Heart right ventricle (tissue), 16 donors: ENCODE data around the gene NLRC5. TPM values are rescaled to one million over a fixed set of nuclear protein-coding genes. Genes with fewer than 3 reads are reported as not detected.
A peak's percentile ranks its signal among the peaks of the same experiment; 100 is the strongest.

Experiments used
- ATAC-seq, 8 donors: fragments of 200-7000 bp; cut with Tn5 transposase; one replicate each; pipeline ENCODE4 v1.9.1; 2020; ENCODE audit warnings: mild to moderate bottlenecking in 8 of 8, moderate library complexity in 8 of 8, moderate number of reproducible peaks in 1 of 8
- DNase-seq, 2 donors: peaks; one replicate each; pipeline ENCODE4 v3.0.0-alpha.2; 2020
- H3K27ac ChIP-seq, 10 donors: fragments of 200-600 bp; sonication (generic) in 2 of 10; one replicate each; pipeline versions ENCODE4 v1.5.0 to v1.8.0; 2020 to 2022; ENCODE audit warnings: mild to moderate bottlenecking in 3 of 10
- H3K27me3 ChIP-seq, 7 donors: fragments of 200-600 bp; one replicate each; pipeline ENCODE4 v1.8.0; 2021 to 2022; ENCODE audit warnings: mild to moderate bottlenecking in 2 of 7
- H3K36me3 ChIP-seq, 9 donors: fragments of 200-600 bp; sonication (generic) in 1 of 9; one replicate each; pipeline versions ENCODE4 v1.5.0 to v1.8.0; 2020 to 2022; ENCODE audit warnings: mild to moderate bottlenecking in 2 of 9
- H3K4me1 ChIP-seq, 9 donors: fragments of 200-600 bp; sonication (generic) in 1 of 9; one replicate each; pipeline versions ENCODE4 v1.5.0 to v1.8.0; 2020 to 2022; ENCODE audit warnings: mild to moderate bottlenecking in 4 of 9
- H3K4me3 ChIP-seq, 10 donors: fragments of 200-600 bp; sonication (generic) in 2 of 10; one replicate each; pipeline versions ENCODE4 v1.5.0 to v1.8.0; 2020 to 2022; ENCODE audit warnings: mild to moderate bottlenecking in 7 of 10, moderate library complexity in 2 of 10
- H3K9me3 ChIP-seq, 11 donors: fragments of 200-600 bp in 10 of 11; sonication (generic) in 2 of 11; one replicate each; pipeline versions ENCODE4 v1.5.0 to v1.8.0; 2013 to 2022; ENCODE audit warnings: mild to moderate bottlenecking in 2 of 11, control low read depth in 1 of 11, moderate library complexity in 1 of 11
- WGBS, 2 donors: extraction: QIAGEN DNeasy Blood & Tissue Kit; methylation state at CpG; one replicate each; pipeline ENCODE4 v1.1.7; 2013; ENCODE audit warnings: inconsistent platforms in 1 of 2; 5-methylcytosine and 5-hydroxymethylcytosine counted together
- intact Hi-C, 10 donors: fragments of 100-400 bp; cut with DNase I; formaldehyde crosslinking; loops; one replicate each; pipeline versions ENCODE4 v1.11.1 to v1.14.2; 2022
- polyA plus RNA-seq, 2 donors: library from polyadenylated mRNA; stranded (reverse); fragments of 200-250 nt; gene quantifications; one replicate each; pipeline ENCODE4 v1.2.3, GENCODE V29; 2013
- total RNA-seq, 10 donors: library from RNA; stranded (reverse); fragmentation: NEBNext Ultra II Directional in 3 of 10; extraction: Animal tissue kit (Norgen Biotek cat#: 25700) in 3 of 10; gene quantifications; one replicate each; pipeline versions ENCODE4 v1.2.1 to v1.2.4, GENCODE V29; 2021 to 2023
- TF ChIP-seq, protein P1 (sequence below), 9 donors: fragments of 200-600 bp; sonication (generic) in 2 of 9; IDR thresholded peaks; one replicate each; pipeline versions ENCODE4 v1.5.0 to v1.8.0; 2021 to 2022; ENCODE audit warnings: antibody characterized with exemption in 9 of 9, mild to moderate bottlenecking in 5 of 9, moderate library complexity in 1 of 9
- donor health status: Arrhythmogenic right ventricular cardiomyopathy.
- donor health status: ischemic (EF 13 %, LVEDD 7.1; RV severe dilation, severe dysfunction).
- donor health status: healthy with polysubstance abuse.
- donor health status: DM: no; HTN: yes; CAD: no.
- donor health status: DM: no; HTN: no; CAD: no.
- donor health status: ischemic (EF 25% LVEDD 6.9; RV normal size, moderate dysfunction).
- donor health status: ischemic (EF 25% LVEDD 5.7; RV mildly dilated, moderate dysfunction).
- donor health status: healthy.
- donor health status: DM: yes; HTN: yes; CAD: no.
- donor health status: Ischemic cardiomyopathy.
- donor health status: ischemic (EF 35%, LVEDD 5.7; RV mildly dilated, moderate dysfunction).
- donor health status: nonischemic (EF 11% LVEDD 7.7; RV severe dilation, severe dysfunction).
- donor health status: DM: yes; HTN: yes; CAD: no.
- donor health status: PGD.
- donor health status: ischemic (EF 29% LVEDD 5.4; RV normal size, mild dysfunction).
- donor health status: nonischemic (EF 23%, LVEDD 6.1; RV moderate dilation, normal function).

The NLRC5 gene
- total and polyA plus RNA-seq, 12 donors = 6.2 to 49.6 (median 13.5) TPM

GRCh38 chr16:57038166-57038565, 48.8 kb downstream of the NLRC5 start:
- no peaks in the 10 kb centered on the region for H3K9me3 ChIP-seq
- H3K4me1 ChIP-seq = peaks cover 0 to 74% (median 14%) of the 10 kb centered on the region in 9 donors
- H3K27me3 ChIP-seq = no peaks in the 10 kb centered on the region
- ATAC-seq (no peak), DNase-seq (no peak)
- peaks cover 0 to 97% (median 8%) of the 10 kb centered on the region in 9 donors for H3K36me3 ChIP-seq
- H3K27ac ChIP-seq = peak overlapping the region in 1 of 10 donors; percentile 86
- WGBS, 2 donors = 95% methylated on average over 2 of the region's 2 CpGs
- TF ChIP-seq, protein P1, sequence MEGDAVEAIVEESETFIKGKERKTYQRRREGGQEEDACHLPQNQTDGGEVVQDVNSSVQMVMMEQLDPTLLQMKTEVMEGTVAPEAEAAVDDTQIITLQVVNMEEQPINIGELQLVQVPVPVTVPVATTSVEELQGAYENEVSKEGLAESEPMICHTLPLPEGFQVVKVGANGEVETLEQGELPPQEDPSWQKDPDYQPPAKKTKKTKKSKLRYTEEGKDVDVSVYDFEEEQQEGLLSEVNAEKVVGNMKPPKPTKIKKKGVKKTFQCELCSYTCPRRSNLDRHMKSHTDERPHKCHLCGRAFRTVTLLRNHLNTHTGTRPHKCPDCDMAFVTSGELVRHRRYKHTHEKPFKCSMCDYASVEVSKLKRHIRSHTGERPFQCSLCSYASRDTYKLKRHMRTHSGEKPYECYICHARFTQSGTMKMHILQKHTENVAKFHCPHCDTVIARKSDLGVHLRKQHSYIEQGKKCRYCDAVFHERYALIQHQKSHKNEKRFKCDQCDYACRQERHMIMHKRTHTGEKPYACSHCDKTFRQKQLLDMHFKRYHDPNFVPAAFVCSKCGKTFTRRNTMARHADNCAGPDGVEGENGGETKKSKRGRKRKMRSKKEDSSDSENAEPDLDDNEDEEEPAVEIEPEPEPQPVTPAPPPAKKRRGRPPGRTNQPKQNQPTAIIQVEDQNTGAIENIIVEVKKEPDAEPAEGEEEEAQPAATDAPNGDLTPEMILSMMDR (IDR thresholded peaks at IDR 0.05) = no peak
- intact Hi-C loops = loop anchor here in 2 of 10 donors (10.0 kb wide), 1 partner anchor 173 kb away; the partner anchor contains the start of gene SLC12A3 (in 2 of the 2)
- no peak overlapping the region for H3K4me3 ChIP-seq

DNA sequence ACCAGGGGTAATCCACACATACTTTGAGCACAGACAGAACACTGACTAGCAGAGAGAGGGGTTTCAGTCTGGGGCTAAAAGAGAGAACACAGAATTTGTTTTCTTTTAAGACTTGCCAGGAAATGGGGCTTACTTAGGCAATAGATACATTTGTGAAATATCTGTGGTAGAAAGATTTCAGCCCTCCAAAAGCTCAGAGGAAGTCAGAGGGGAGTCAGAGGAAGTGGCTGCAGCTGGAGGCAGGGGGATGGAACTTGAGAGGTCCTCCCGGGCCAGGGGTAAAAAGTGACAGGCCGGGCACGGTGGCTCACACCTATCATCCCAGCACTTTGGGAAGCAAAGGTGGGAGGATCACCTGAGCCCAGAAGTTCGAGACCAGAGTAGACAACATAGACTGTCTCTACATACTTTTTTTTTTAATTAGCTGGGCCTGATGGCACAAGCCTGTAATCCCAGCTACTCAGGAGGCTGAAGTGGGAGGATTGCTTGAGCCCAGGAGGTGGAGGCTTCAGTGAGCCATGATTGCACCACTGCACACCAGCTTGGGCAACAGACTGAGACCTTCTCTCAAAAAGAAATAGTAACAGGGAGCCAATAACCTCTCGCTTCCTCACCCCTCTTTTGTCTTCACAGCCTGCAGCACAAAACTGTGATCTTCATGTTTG, 49.9 kb downstream of the NLRC5 start:
- DNase-seq (no peak), ATAC-seq (peak in 2 of 8 donors; percentile 18 to 30)

GRCh38 chr16:57041182-57042156, 52.1 kb downstream of the NLRC5 start:
- TF ChIP-seq, protein P1 (IDR thresholded peaks at IDR 0.05) = no peak
- H3K9me3 ChIP-seq = no peaks in the 10 kb centered on the region
- H3K4me3 ChIP-seq = peak overlapping the region in 1 of 10 donors; percentile 30
- peak overlapping the region in 5 of 10 donors; percentile 10 to 86 (median 11) for H3K27ac ChIP-seq
- 81% methylated on average over 12 of the region's 12 CpGs for WGBS, 2 donors
- DNase-seq (no peak), ATAC-seq (no peak)
- peaks cover 0 to 99% (median 5%) of the 10 kb centered on the region in 9 donors for H3K36me3 ChIP-seq
- peaks cover 0 to 88% (median 15%) of the 10 kb centered on the region in 9 donors for H3K4me1 ChIP-seq
- intact Hi-C loops = loop anchor here in 8 of 10 donors (2.0 to 10.0 kb wide), 8 partner anchors 44 to 177 kb away; partner anchors contain the start of genes CETP (in 3 of the 8) and SLC12A3 (in 3 of the 8)
- no peaks in the 10 kb centered on the region for H3K27me3 ChIP-seq

More for the DNA sequence above, 49.9 kb downstream of the NLRC5 start:
- WGBS, 2 donors = 55 to 58% methylated on average over 5 of the region's 5 CpGs
- intact Hi-C loops = loop anchor here in 2 of 10 donors (10.0 kb wide), 1 partner anchor 174 kb away; the partner anchor contains the start of gene SLC12A3 (in 2 of the 2)
- Histone ChIP-seq H3K9me3 (no peaks in the 10 kb centered on the region), H3K4me3 (peak overlapping the region in 1 of 10 donors; percentile 23), H3K36me3 (peaks cover 0 to 97% (median 5%) of the 10 kb centered on the region in 9 donors), H3K4me1 (peaks cover 0 to 72% (median 14%) of the 10 kb centered on the region in 9 donors), H3K27me3 (no peaks in the 10 kb centered on the region), H3K27ac (peak overlapping the region in 3 of 10 donors; percentile 1 to 86 (median 29))
- TF ChIP-seq, protein P1 (IDR thresholded peaks at IDR 0.05) = no peak
